Endothelial cell of umbilical vein (primary cell): ENCODE results near the gene KLC4. TPM values are rescaled to one million over a fixed set of nuclear protein-coding genes. Genes with fewer than 3 reads are reported as not detected.

Experiments used
- BruUV-seq: library from RNA; stranded (reverse); fragments of 400-500 nt; replicated peaks from 2 replicates; lab custom pipeline; 2021; lab: Mats Ljungman, UMichigan
- CTCF ChIA-PET: fragments of 300-600, 350-600 bp; sonication (Branson Sonifier 250); formaldehyde crosslinking; loops from one replicate; lab custom pipeline; 2021; ENCODE audit warnings: antibody characterized with exemption, inconsistent platforms; lab: Charles Lee
- POLR2A ChIA-PET: fragments of 300-600, 350-600 bp; sonication (Branson Sonifier 250); formaldehyde crosslinking; loops from one replicate; lab custom pipeline; 2021; ENCODE audit warnings: antibody characterized with exemption, inconsistent platforms; lab: Charles Lee
- DNase-seq: peaks from one replicate; pipeline ENCODE4 v3.0.0-alpha.2; 2011; ENCODE audit warnings: low read depth, low spot score
- FAIRE-seq: peaks from 2 replicates; lab custom pipeline; 2011; peaks lifted over from hg19 to GRCh38; lab: Jason Lieb, UNC
- H2AFZ ChIP-seq: 2 replicates; pipeline ENCODE4 v1.6.0; 2012; ENCODE audit warnings: low read depth, low read length, control low read depth, inconsistent platforms
- H3K27ac ChIP-seq: 2 replicates; pipeline ENCODE4 v1.5.1; 2011; ENCODE audit warnings: low read depth, mild to moderate bottlenecking, control low read depth, low read length, moderate library complexity; ENCODE audit not compliant: insufficient read depth
- H3K27me3 ChIP-seq, 2 experiments: 2 replicates each; pipeline versions ENCODE4 v1.6.0 to v1.6.1; 2011; ENCODE audit warnings: low read length in 2 of 2, mixed read lengths in 1 of 2; ENCODE audit not compliant: control insufficient read depth in 2 of 2, insufficient read depth in 2 of 2
- H3K36me3 ChIP-seq, 2 experiments: 2 replicates in 1 of 2; 3 replicates in 1 of 2; pipeline ENCODE4 v1.5.1; 2011; ENCODE audit warnings: low read length in 2 of 2, mild to moderate bottlenecking in 1 of 2, moderate library complexity in 1 of 2; ENCODE audit not compliant: control insufficient read depth in 2 of 2, insufficient read depth in 2 of 2; ENCODE audit errors: extremely low read depth in 1 of 2
- H3K4me1 ChIP-seq: 3 replicates; pipeline ENCODE4 v1.5.1; 2011; ENCODE audit warnings: mild to moderate bottlenecking, low read length; ENCODE audit not compliant: control insufficient read depth, insufficient read depth; ENCODE audit errors: extremely low read depth
- H3K4me2 ChIP-seq: 2 replicates; pipeline ENCODE4 v1.6.1; 2011; ENCODE audit warnings: low read length, control low read depth, mixed read lengths; ENCODE audit not compliant: insufficient read depth
- H3K4me3 ChIP-seq, 3 experiments: fragments of 200-600 bp in 1 of 3; sonication (generic), shearing (Covaris generic) in 1 of 3; replicated peaks in 1 of 3; 2 replicates each; pipeline ENCODE4 v1.5.1; 2011 to 2016; ENCODE audit warnings: control low read depth in 3 of 3, low read length in 3 of 3, mild to moderate bottlenecking in 2 of 3, inconsistent platforms in 1 of 3, low read depth in 1 of 3, moderate library complexity in 1 of 3; ENCODE audit not compliant: insufficient read depth in 1 of 3
- H3K79me2 ChIP-seq: 2 replicates; pipeline ENCODE4 v1.6.0; 2012; ENCODE audit warnings: low read length, inconsistent platforms; ENCODE audit not compliant: control insufficient read depth, insufficient read depth
- H3K9ac ChIP-seq: replicated peaks from 2 replicates; pipeline ENCODE3; 2011; ENCODE audit warnings: low read length, control low read depth; ENCODE audit not compliant: insufficient read depth; ENCODE audit errors: extremely low read depth
- H3K9me1 ChIP-seq: replicated peaks from 3 replicates; pipeline ENCODE4 v1.6.0; 2011; ENCODE audit warnings: mild to moderate bottlenecking, low read length; ENCODE audit not compliant: control insufficient read depth, insufficient read depth; ENCODE audit errors: extremely low read depth
- H3K9me3 ChIP-seq: replicated peaks from 2 replicates; pipeline ENCODE4 v1.5.1; 2012; ENCODE audit warnings: low read length, inconsistent platforms; ENCODE audit not compliant: control insufficient read depth, insufficient read depth
- H4K20me1 ChIP-seq: replicated peaks from 2 replicates; pipeline ENCODE3; 2011; ENCODE audit warnings: mild to moderate bottlenecking, low read length; ENCODE audit not compliant: control insufficient read depth, insufficient read depth; ENCODE audit errors: extremely low read depth
- EZH2 ChIP-seq: IDR thresholded peaks from 2 replicates; pipeline ENCODE4 v1.6.1; 2012; ENCODE audit warnings: borderline replicate concordance, low read depth, mild to moderate bottlenecking, moderate library complexity, low read length, inconsistent platforms; ENCODE audit not compliant: severe bottlenecking
- FOS ChIP-seq: IDR thresholded peaks from 2 replicates; pipeline ENCODE4 v1.6.1; 2011; ENCODE audit warnings: mild to moderate bottlenecking, low read length, moderate library complexity, borderline replicate concordance; ENCODE audit not compliant: insufficient read depth
- GATA2 ChIP-seq: IDR thresholded peaks from 2 replicates; pipeline ENCODE4 v1.7.0; 2011; ENCODE audit warnings: low read depth, mild to moderate bottlenecking, moderate library complexity, mixed read lengths, low read length; ENCODE audit not compliant: insufficient read length, insufficient read depth
- JUN ChIP-seq: IDR thresholded peaks from 2 replicates; pipeline ENCODE4 v1.6.1; 2011; ENCODE audit warnings: borderline replicate concordance, low read depth; ENCODE audit not compliant: insufficient read length, insufficient read depth
- MAX ChIP-seq: IDR thresholded peaks from 2 replicates; pipeline ENCODE4 v1.6.1; 2011; ENCODE audit not compliant: insufficient read depth, insufficient read length
- MYC ChIP-seq: IDR thresholded peaks from one replicate; pipeline ENCODE4 v1.6.1; 2011; ENCODE audit warnings: mild to moderate bottlenecking, low read depth, low read length
- POLR2A ChIP-seq: IDR thresholded peaks from 2 replicates; pipeline ENCODE4 v1.6.1; 2012; ENCODE audit warnings: low read depth, mild to moderate bottlenecking, control low read depth, low read length
- POLR2AphosphoS5 ChIP-seq: IDR thresholded peaks from 2 replicates; pipeline ENCODE4 v1.6.1; 2012; ENCODE audit warnings: low read depth, mild to moderate bottlenecking, control low read depth, low read length, moderate library complexity; ENCODE audit not compliant: insufficient read depth
- dilution Hi-C: fragments of 300-500 bp; cut with MboI; formaldehyde crosslinking; loops from one replicate; pipeline ENCODE4 v1.15.0; 2019; ENCODE audit warnings: low sequenced_read_pairs; ENCODE audit not compliant: extremely low pct_ligation_motif_present
- intact Hi-C: fragments of 100-400 bp; cut with micrococcal nuclease; formaldehyde crosslinking; loops from one replicate; pipeline ENCODE4 v1.10.0; 2022
- polyA plus RNA-seq, 4 experiments: library from polyadenylated mRNA; depleted of rRNA in 3 of 4; stranded (reverse) in 3 of 4; unstranded in 1 of 4; fragments of >200 nt; gene quantifications; 2 replicates each; pipeline versions ENCODE4 v1.2.1 to v1.2.3, GENCODE V29; 2011 to 2012; ENCODE audit warnings: missing spikeins in 1 of 4
- total RNA-seq: library from RNA; stranded (reverse); gene quantifications from 2 replicates; pipeline ENCODE4 v1.2.3, GENCODE V29; 2021
- TF ChIP-seq, protein P1 (sequence below), 2 donors: IDR thresholded peaks; 1 replicate in 1 of 2; 2 replicates in 1 of 2; pipeline ENCODE4 v1.5.1; 2011; ENCODE audit warnings: low read length in 2 of 2, mild to moderate bottlenecking in 2 of 2, moderate library complexity in 2 of 2, control low read depth in 1 of 2, inconsistent platforms in 1 of 2, low read depth in 1 of 2; ENCODE audit not compliant: insufficient read depth in 1 of 2; ENCODE audit errors: extremely low read depth in 1 of 2

The KLC4 gene
- total and polyA plus RNA-seq, 2 donors (not counting 3 experiments of a cell fraction or from before 2014, with no cell fraction given), result 17.7 to 26.8 TPM

DNA sequence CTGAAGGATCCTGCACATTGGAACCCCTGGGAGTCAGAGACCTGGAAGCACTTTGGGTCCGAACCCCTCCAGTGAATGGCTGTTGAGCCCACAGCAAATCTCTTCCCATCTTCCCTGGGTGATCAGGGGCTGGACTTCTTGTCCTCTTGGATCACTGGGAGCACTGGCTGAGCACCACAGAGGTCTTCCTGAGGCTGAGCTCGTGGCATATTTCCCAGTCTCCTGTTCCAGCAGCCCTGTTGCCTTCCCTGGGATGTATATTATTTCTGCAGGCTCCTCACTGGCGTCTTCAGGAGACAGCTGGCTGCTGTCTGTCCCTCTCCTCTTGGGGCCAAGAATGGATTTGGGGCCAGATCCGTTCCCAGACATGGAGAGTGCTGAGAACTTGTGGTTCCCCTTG lies 60.1 kb downstream of the KLC4 start:
- Histone ChIP-seq H3K79me2 (no peaks in the 10 kb centered on the region), H3K27ac (no peak overlapping the region), H4K20me1 (no peaks in the 10 kb centered on the region), H3K9me1 (no peaks in the 10 kb centered on the region), H3K27me3 (no peaks in the 10 kb centered on the region), H3K36me3 (no peaks in the 10 kb centered on the region), H2AFZ (no peak overlapping the region), H3K9me3 (no peaks in the 10 kb centered on the region), H3K9ac (no peak overlapping the region), H3K4me2 (no peak overlapping the region), H3K4me1 (no peaks in the 10 kb centered on the region), H3K4me3 (no peak overlapping the region)
- TF ChIP-seq, protein P1, sequence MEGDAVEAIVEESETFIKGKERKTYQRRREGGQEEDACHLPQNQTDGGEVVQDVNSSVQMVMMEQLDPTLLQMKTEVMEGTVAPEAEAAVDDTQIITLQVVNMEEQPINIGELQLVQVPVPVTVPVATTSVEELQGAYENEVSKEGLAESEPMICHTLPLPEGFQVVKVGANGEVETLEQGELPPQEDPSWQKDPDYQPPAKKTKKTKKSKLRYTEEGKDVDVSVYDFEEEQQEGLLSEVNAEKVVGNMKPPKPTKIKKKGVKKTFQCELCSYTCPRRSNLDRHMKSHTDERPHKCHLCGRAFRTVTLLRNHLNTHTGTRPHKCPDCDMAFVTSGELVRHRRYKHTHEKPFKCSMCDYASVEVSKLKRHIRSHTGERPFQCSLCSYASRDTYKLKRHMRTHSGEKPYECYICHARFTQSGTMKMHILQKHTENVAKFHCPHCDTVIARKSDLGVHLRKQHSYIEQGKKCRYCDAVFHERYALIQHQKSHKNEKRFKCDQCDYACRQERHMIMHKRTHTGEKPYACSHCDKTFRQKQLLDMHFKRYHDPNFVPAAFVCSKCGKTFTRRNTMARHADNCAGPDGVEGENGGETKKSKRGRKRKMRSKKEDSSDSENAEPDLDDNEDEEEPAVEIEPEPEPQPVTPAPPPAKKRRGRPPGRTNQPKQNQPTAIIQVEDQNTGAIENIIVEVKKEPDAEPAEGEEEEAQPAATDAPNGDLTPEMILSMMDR (IDR thresholded peaks at IDR 0.05; ENCODE audit: extremely low read depth in 1 of 2, insufficient read depth in 1 of 2, low read depth in 1 of 2, low read length in 2 of 2), result no peak
- TF ChIP-seq GATA2 (no peak), POLR2AphosphoS5 (no peak), MAX (no peak), POLR2A (no peak), EZH2 (no peak), MYC (no peak), FOS (no peak), JUN (no peak)
- FAIRE-seq (no peak), DNase-seq (no peak)
- no TSS peak for BruUV-seq
- dilution Hi-C loops (no loop called here), intact Hi-C loops (no loop called here)
- ChIA-PET POLR2A (no interaction called here), CTCF (interaction anchor here (1.1 to 1.3 kb wide), 3 partner anchors 8 to 190 kb away, joined by 3 to 5 read pairs (median 3); partner anchors contain the start of gene CNPY3)
